Mesodermal cell (in vitro differentiated cells): Measurements from ENCODE around the gene PGBD5.
A peak's percentile ranks its signal among the peaks of the same experiment; 100 is the strongest.
"Not testable (repeated sequence)": the region's sequence is repeated elsewhere in the genome, so short reads cannot be mapped to it uniquely, and the experiment has no call there.

ENCODE experiments used
- H3K27ac ChIP-seq: 2 replicates; pipeline ENCODE4 v1.7.0; 2013; ENCODE audit warnings: mild to moderate bottlenecking, low read depth, low read length, moderate library complexity; ENCODE audit not compliant: severe bottlenecking
- H3K36me3 ChIP-seq: 2 replicates; pipeline ENCODE4 v1.7.1; 2013; ENCODE audit warnings: mild to moderate bottlenecking, low read length, moderate library complexity; ENCODE audit not compliant: control insufficient read depth, insufficient read depth
- H3K4me1 ChIP-seq: one replicate; pipeline ENCODE4 v1.7.1; 2013; ENCODE audit warnings: mild to moderate bottlenecking, low read length; ENCODE audit not compliant: insufficient read depth, control insufficient read depth, poor library complexity, severe bottlenecking
- H3K4me3 ChIP-seq: 2 replicates; pipeline ENCODE4 v1.7.0; 2013; ENCODE audit warnings: low read length, control low read depth, mild to moderate bottlenecking; ENCODE audit not compliant: insufficient read depth, poor library complexity, severe bottlenecking; ENCODE audit errors: extremely low read depth
- H3K9me3 ChIP-seq: 2 replicates; pipeline ENCODE4 v1.7.1; 2013; ENCODE audit warnings: mild to moderate bottlenecking, low read length, moderate library complexity; ENCODE audit not compliant: control insufficient read depth
- WGBS, 2 experiments: methylation state at CpG; one replicate each; pipeline ENCODE4 v1.1.5; 2013; ENCODE audit warnings: missing lambda C conversion rate in 2 of 2; ENCODE audit not compliant: insufficient coverage in 2 of 2; 5-methylcytosine and 5-hydroxymethylcytosine counted together

PGBD5 gene

GRCh38 chr1:230425252-230426091 is 660 bp downstream of the PGBD5 start:
- Histone ChIP-seq H3K27ac (no peak overlapping the region), H3K36me3 (no peaks in the 10 kb centered on the region), H3K4me1 (peaks cover 11% of the 10 kb centered on the region), H3K9me3 (no peaks in the 10 kb centered on the region), H3K4me3 (peak overlapping the region; percentile 38)
- WGBS, 2 experiments = 1% methylated on average over 59 to 67 of the region's 108 CpGs

GRCh38 chr1:230424391-230425251 is 1.5 kb downstream of the PGBD5 start:
- 8 to 9% methylated on average over 25 to 30 of the region's 33 CpGs for WGBS, 2 experiments
- Histone ChIP-seq H3K4me3 (peak overlapping the region; percentile 38), H3K4me1 (peaks cover 11% of the 10 kb centered on the region), H3K36me3 (no peaks in the 10 kb centered on the region), H3K9me3 (no peaks in the 10 kb centered on the region), H3K27ac (no peak overlapping the region)

DNA sequence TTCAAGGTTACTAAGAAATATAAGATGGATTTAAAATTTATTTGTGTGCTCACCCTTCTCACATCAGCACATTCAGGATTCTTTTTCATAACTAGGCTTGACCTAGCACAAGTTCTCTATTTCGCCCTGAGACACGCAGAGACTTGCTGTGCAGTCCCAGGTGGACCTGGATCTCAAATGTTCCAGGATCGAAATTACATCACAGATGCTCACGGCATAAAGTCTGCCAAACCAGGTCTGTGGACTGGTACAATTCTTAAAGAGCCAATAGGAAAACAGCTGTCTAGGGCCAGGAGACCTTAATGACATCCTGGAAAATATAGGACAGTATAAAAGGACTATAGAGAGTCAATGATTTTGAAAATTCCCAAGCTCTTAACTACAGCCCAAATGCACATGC is 2.2 kb downstream of the PGBD5 start:
- WGBS, 2 experiments = 84 to 86% methylated on average over 4 of the region's 4 CpGs
- Histone ChIP-seq H3K4me3 (no peak overlapping the region), H3K9me3 (no peaks in the 10 kb centered on the region), H3K36me3 (no peaks in the 10 kb centered on the region), H3K27ac (no peak overlapping the region), H3K4me1 (peaks cover 11% of the 10 kb centered on the region)

GRCh38 chr1:230423261-230423660 is 2.9 kb downstream of the PGBD5 start:
- Histone ChIP-seq H3K9me3 (no peaks in the 10 kb centered on the region), H3K4me3 (no peak overlapping the region), H3K36me3 (no peaks in the 10 kb centered on the region), H3K4me1 (peaks cover 11% of the 10 kb centered on the region), H3K27ac (no peak overlapping the region)
- 66 to 89% methylated on average over 4 to 5 of the region's 5 CpGs for WGBS, 2 experiments

GRCh38 chr1:230422221-230422981 is 3.7 kb downstream of the PGBD5 start:
- no peak overlapping the region for H3K4me3 ChIP-seq
- peaks cover 11% of the 10 kb centered on the region for H3K4me1 ChIP-seq
- no peak overlapping the region for H3K27ac ChIP-seq
- WGBS, 2 experiments = 25 to 39% methylated on average over 10 of the region's 14 CpGs
- H3K9me3 ChIP-seq = no peaks in the 10 kb centered on the region
- no peaks in the 10 kb centered on the region for H3K36me3 ChIP-seq

DNA sequence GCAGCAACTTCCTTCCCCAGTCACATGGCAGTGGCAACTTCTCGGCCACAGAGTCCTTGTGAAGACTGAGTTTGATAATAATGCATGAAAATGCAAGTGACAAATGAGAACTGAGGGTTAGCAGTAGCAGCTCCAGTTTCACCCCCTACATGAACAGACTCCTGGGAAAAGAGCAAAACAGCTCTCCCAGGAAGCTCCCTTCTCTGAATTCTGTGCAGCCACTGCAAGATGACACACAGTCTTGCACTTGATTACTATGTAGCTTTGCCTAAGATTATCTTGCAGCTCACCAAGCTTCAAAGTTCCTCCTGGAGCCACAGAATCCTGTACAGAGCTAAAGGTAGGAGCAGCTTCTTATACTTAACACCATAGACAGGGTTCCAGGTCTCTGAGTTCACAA is 4.7 kb downstream of the PGBD5 start:
- Histone ChIP-seq H3K9me3 (no peaks in the 10 kb centered on the region), H3K4me3 (no peak overlapping the region), H3K36me3 (no peaks in the 10 kb centered on the region), H3K4me1 (peaks cover 11% of the 10 kb centered on the region), H3K27ac (no peak overlapping the region)
- 80% methylated on average over 1 of the region's 1 CpG; no CpG with 5 or more reads in 1 of the 2 experiments for WGBS, 2 experiments

- not testable (repeated sequence) for H3K27ac ChIP-seq, H3K36me3 ChIP-seq, H3K9me3 ChIP-seq, H3K4me3 ChIP-seq
- 100% methylated on average over 1 of the region's 2 CpGs for WGBS, 2 experiments
- H3K4me1 ChIP-seq = peaks cover 10% of the 10 kb centered on the region
Observed at GRCh38 chr1:230420372-230420771, 5.8 kb downstream of the PGBD5 start.

DNA sequence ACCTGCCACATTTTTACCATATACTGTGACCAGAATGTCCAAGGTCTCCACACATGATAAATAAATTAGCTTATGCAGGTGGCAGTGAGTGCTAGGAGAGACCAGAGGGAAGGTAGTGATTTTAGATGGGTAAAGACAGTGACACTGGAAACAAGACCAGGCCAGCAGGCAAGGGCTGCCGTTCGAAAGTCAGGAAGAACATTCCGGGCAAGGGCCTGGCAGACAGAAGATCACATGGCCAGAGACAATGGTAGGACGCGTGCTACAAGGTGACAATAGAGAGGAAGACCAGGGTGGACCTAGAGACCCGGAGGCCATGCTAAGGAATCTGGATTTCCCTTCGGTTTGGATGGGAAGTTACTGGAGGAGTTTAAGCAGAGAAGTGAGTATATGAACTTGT is 9.7 kb downstream of the PGBD5 start:
- no peak overlapping the region for H3K4me3 ChIP-seq
- H3K36me3 ChIP-seq = no peaks in the 10 kb centered on the region
- H3K27ac ChIP-seq = no peak overlapping the region
- WGBS, 2 experiments = 92 to 100% methylated on average over 4 to 7 of the region's 7 CpGs
- H3K9me3 ChIP-seq = no peaks in the 10 kb centered on the region
- no peaks in the 10 kb centered on the region for H3K4me1 ChIP-seq

GRCh38 chr1:230415405-230416132 is 10.6 kb downstream of the PGBD5 start:
- no peaks in the 10 kb centered on the region for H3K4me1 ChIP-seq
- 93 to 100% methylated on average over 2 of the region's 2 CpGs for WGBS, 2 experiments
- no peak overlapping the region for H3K27ac ChIP-seq
- no peaks in the 10 kb centered on the region for H3K36me3 ChIP-seq
- no peak overlapping the region for H3K4me3 ChIP-seq
- H3K9me3 ChIP-seq = no peaks in the 10 kb centered on the region

DNA sequence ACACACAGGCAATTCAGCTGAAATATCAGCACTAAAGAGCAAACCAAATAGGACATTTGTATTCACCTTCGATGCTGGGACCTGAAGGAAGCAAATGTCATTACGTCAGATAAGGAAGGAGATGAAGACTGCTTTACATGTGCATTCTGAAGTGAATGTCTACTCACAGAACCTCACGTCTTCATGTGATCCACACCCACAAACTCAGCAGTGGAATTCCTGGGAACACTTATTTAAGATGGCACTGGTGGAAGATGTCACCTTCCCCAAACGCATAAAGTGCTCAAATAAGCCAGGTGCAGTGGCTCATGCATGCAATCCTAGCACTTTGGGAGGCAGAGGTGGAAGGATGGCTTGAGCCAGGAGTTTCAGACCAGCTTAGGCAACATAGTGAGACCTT is 11.4 kb downstream of the PGBD5 start:
- no peaks in the 10 kb centered on the region for H3K4me1 ChIP-seq

More for the DNA sequence above, 11.4 kb downstream of the PGBD5 start:
- H3K4me3 ChIP-seq = no peak overlapping the region
- no peaks in the 10 kb centered on the region for H3K9me3 ChIP-seq
- H3K36me3 ChIP-seq = no peaks in the 10 kb centered on the region
- H3K27ac ChIP-seq = no peak overlapping the region
- WGBS, 2 experiments = 84 to 95% methylated on average over 2 to 4 of the region's 4 CpGs
